ENCODE measurements around the gene SLC2A13. TPM values are rescaled to one million over a fixed set of nuclear protein-coding genes. Genes with fewer than 3 reads are reported as not detected.

SLC2A13 gene
- total and polyA plus RNA-seq, 4 donors, result 1.9 to 20.2 (median 6.9) TPM

DNA sequence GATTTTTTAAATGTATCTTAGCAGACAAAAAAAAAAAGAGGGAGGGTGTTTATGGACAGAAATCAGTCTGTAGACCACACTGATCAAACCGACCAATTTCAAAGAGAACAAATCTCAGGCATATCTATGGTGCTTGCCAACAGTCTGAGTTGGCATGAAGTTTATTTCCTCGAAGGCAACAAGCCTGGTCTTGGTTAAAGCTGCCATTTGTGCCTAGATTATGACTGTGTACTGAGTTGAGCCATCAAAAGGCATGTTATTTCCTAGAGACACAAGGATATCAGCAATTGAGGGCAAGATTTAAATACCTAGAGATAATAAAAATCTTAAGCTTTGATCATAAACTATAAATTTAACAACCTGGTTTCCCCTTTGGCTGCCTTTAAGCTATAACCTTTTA, 119.2 kb downstream of the SLC2A13 start:
- no peaks in the 10 kb centered on the region for H3K9me3 ChIP-seq (ENCODE audit: control insufficient read depth in 4 of 4, low read length in 3 of 4)
- DNase-seq (ENCODE audit: low spot score), result no peak
- no peaks in the 10 kb centered on the region for H3K36me3 ChIP-seq (ENCODE audit: control insufficient read depth in 4 of 4, insufficient read depth in 3 of 4, low read depth in 1 of 4, low read length in 3 of 4)
- peaks cover 0 to 2% (median 0%) of the 10 kb centered on the region in 4 donors for H3K4me1 ChIP-seq (ENCODE audit: control insufficient read depth in 4 of 4, insufficient read depth in 4 of 4, low read length in 3 of 4)
- H3K27ac ChIP-seq (ENCODE audit: low read depth in 1 of 2, low read length in 2 of 2), result no peak overlapping the region
- TF ChIP-seq RXRA (IDR thresholded peaks at IDR 0.05), result no peak
- no peak for TF ChIP-seq FOXA1 (IDR thresholded peaks at IDR 0.05)
- TF ChIP-seq, protein P1, sequence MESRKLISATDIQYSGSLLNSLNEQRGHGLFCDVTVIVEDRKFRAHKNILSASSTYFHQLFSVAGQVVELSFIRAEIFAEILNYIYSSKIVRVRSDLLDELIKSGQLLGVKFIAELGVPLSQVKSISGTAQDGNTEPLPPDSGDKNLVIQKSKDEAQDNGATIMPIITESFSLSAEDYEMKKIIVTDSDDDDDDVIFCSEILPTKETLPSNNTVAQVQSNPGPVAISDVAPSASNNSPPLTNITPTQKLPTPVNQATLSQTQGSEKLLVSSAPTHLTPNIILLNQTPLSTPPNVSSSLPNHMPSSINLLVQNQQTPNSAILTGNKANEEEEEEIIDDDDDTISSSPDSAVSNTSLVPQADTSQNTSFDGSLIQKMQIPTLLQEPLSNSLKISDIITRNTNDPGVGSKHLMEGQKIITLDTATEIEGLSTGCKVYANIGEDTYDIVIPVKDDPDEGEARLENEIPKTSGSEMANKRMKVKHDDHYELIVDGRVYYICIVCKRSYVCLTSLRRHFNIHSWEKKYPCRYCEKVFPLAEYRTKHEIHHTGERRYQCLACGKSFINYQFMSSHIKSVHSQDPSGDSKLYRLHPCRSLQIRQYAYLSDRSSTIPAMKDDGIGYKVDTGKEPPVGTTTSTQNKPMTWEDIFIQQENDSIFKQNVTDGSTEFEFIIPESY (IDR thresholded peaks at IDR 0.05), result no peak
- no peak for TF ChIP-seq HNF4G (IDR thresholded peaks at IDR 0.05)
- no peak for TF ChIP-seq FOXA2 (IDR thresholded peaks at IDR 0.05)
- TF ChIP-seq GABPA (IDR thresholded peaks at IDR 0.05 in 1 of 2, conservative IDR thresholded peaks at IDR 0.05 in 1 of 2), result no peak
- no peak for TF ChIP-seq TAF1 (conservative IDR thresholded peaks at IDR 0.05)
- TF ChIP-seq, protein P2, sequence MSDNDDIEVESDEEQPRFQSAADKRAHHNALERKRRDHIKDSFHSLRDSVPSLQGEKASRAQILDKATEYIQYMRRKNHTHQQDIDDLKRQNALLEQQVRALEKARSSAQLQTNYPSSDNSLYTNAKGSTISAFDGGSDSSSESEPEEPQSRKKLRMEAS (IDR thresholded peaks at IDR 0.05), result no peak
- no peak for TF ChIP-seq RAD21 (IDR thresholded peaks at IDR 0.05)
- TF ChIP-seq, protein P3, sequence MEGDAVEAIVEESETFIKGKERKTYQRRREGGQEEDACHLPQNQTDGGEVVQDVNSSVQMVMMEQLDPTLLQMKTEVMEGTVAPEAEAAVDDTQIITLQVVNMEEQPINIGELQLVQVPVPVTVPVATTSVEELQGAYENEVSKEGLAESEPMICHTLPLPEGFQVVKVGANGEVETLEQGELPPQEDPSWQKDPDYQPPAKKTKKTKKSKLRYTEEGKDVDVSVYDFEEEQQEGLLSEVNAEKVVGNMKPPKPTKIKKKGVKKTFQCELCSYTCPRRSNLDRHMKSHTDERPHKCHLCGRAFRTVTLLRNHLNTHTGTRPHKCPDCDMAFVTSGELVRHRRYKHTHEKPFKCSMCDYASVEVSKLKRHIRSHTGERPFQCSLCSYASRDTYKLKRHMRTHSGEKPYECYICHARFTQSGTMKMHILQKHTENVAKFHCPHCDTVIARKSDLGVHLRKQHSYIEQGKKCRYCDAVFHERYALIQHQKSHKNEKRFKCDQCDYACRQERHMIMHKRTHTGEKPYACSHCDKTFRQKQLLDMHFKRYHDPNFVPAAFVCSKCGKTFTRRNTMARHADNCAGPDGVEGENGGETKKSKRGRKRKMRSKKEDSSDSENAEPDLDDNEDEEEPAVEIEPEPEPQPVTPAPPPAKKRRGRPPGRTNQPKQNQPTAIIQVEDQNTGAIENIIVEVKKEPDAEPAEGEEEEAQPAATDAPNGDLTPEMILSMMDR (IDR thresholded peaks at IDR 0.05; ENCODE audit: low read depth, low read length, missing input control), result no peak
- TF ChIP-seq JUND (IDR thresholded peaks at IDR 0.05), result no peak
- no peak for TF ChIP-seq YY1 (IDR thresholded peaks at IDR 0.05)
- TF ChIP-seq, protein P4, sequence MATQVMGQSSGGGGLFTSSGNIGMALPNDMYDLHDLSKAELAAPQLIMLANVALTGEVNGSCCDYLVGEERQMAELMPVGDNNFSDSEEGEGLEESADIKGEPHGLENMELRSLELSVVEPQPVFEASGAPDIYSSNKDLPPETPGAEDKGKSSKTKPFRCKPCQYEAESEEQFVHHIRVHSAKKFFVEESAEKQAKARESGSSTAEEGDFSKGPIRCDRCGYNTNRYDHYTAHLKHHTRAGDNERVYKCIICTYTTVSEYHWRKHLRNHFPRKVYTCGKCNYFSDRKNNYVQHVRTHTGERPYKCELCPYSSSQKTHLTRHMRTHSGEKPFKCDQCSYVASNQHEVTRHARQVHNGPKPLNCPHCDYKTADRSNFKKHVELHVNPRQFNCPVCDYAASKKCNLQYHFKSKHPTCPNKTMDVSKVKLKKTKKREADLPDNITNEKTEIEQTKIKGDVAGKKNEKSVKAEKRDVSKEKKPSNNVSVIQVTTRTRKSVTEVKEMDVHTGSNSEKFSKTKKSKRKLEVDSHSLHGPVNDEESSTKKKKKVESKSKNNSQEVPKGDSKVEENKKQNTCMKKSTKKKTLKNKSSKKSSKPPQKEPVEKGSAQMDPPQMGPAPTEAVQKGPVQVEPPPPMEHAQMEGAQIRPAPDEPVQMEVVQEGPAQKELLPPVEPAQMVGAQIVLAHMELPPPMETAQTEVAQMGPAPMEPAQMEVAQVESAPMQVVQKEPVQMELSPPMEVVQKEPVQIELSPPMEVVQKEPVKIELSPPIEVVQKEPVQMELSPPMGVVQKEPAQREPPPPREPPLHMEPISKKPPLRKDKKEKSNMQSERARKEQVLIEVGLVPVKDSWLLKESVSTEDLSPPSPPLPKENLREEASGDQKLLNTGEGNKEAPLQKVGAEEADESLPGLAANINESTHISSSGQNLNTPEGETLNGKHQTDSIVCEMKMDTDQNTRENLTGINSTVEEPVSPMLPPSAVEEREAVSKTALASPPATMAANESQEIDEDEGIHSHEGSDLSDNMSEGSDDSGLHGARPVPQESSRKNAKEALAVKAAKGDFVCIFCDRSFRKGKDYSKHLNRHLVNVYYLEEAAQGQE (IDR thresholded peaks at IDR 0.05), result no peak
- TF ChIP-seq, protein P5, sequence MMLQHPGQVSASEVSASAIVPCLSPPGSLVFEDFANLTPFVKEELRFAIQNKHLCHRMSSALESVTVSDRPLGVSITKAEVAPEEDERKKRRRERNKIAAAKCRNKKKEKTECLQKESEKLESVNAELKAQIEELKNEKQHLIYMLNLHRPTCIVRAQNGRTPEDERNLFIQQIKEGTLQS (IDR thresholded peaks at IDR 0.05), result no peak
- no peaks in the 10 kb centered on the region for H3K27me3 ChIP-seq (ENCODE audit: control insufficient read depth in 4 of 4, insufficient read depth in 4 of 4, low read length in 3 of 4)
- no peak overlapping the region for H3K4me3 ChIP-seq (ENCODE audit: low read depth in 1 of 3, low read length in 3 of 3)
- no peak overlapping the region for H3K9ac ChIP-seq (ENCODE audit: low read depth in 1 of 2, low read length in 2 of 2)
- 86% methylated on average over 2 of the region's 2 CpGs for WGBS

DNA sequence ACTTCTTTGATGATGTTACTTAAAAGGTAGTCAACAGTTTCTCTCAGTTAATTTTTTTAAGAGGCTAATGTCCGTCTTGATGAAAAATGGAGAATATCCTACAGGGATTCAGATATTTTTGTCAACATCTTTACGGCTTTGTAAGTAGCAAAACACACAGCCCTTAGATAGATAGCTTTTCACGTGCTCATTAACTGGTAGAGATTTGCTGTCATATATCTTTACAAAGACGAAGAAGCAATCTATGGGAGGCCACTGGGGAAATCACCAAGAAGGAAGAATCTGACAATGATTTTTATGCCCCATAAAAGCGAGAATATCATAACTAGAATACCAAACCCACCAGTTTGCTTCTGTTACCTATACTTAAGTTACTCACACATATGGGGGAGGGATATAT, 121.2 kb downstream of the SLC2A13 start:
- Histone ChIP-seq H3K4me1 (ENCODE audit: control insufficient read depth in 4 of 4, insufficient read depth in 4 of 4, low read length in 3 of 4) (no peaks in the 10 kb centered on the region), H3K4me3 (ENCODE audit: low read depth in 1 of 3, low read length in 3 of 3) (no peak overlapping the region), H3K9me3 (ENCODE audit: control insufficient read depth in 4 of 4, low read length in 3 of 4) (no peaks in the 10 kb centered on the region), H3K9ac (ENCODE audit: low read depth in 1 of 2, low read length in 2 of 2) (no peak overlapping the region), H3K27me3 (ENCODE audit: control insufficient read depth in 4 of 4, insufficient read depth in 4 of 4, low read length in 3 of 4) (no peaks in the 10 kb centered on the region), H3K36me3 (ENCODE audit: control insufficient read depth in 4 of 4, insufficient read depth in 3 of 4, low read depth in 1 of 4, low read length in 3 of 4) (no peaks in the 10 kb centered on the region), H3K27ac (ENCODE audit: low read depth in 1 of 2, low read length in 2 of 2) (no peak overlapping the region)
- DNase-seq (ENCODE audit: low spot score), result no peak
- 78% methylated on average over 5 of the region's 5 CpGs for WGBS
- TF ChIP-seq, protein P5 (IDR thresholded peaks at IDR 0.05), result no peak
- TF ChIP-seq SP1 (IDR thresholded peaks at IDR 0.05) (no peak), RAD21 (IDR thresholded peaks at IDR 0.05) (no peak), JUND (IDR thresholded peaks at IDR 0.05) (no peak), GABPA (IDR thresholded peaks at IDR 0.05 in 1 of 2, conservative IDR thresholded peaks at IDR 0.05 in 1 of 2) (no peak), NR2F2 (IDR thresholded peaks at IDR 0.05) (no peak), HNF4A (conservative IDR thresholded peaks at IDR 0.05) (no peak), FOXA1 (IDR thresholded peaks at IDR 0.05) (no peak), EGR1 (IDR thresholded peaks at IDR 0.05; ENCODE audit: low read depth in 2 of 2) (no peak)
- TF ChIP-seq, protein P1 (IDR thresholded peaks at IDR 0.05), result no peak
- TF ChIP-seq, protein P4 (IDR thresholded peaks at IDR 0.05), result no peak
